ENCODE results near the gene CCR3. TPM values are rescaled to one million over a fixed set of nuclear protein-coding genes. Genes with fewer than 3 reads are reported as not detected.
A peak's percentile ranks its signal among the peaks of the same experiment; 100 is the strongest.

CCR3 gene
- total RNA-seq, 3 donors from 2014 or later (not counting 1 experiment from before 2014, with no cell fraction given) = 1.5 to 36.7 TPM; not detected in 1

DNA sequence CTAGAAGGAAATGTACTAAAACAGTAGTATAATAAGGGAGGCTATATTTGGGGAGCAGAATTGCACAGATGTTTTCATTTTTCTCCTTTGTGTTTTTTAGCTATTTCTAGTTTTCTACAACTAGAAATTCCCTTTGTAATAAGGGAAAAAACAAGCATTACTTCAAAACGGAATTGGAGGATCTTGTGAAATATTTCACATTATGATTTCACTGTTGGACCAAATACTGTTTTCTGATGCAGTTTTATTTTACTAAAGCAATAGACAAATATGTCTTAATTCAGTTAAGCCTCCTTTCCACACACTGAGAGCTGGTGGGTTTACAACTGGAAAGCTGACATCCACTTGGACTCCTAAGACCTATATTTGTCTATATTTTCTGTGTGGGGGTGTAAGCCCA is 41.5 kb upstream of the CCR3 start:
- Histone ChIP-seq H3K36me3 (ENCODE audit: control insufficient read depth, insufficient read depth, low read length) (peaks cover 35% of the 10 kb centered on the region), H3K9me3 (ENCODE audit: control insufficient read depth, insufficient read depth, low read length) (no peaks in the 10 kb centered on the region), H3K27me3 (ENCODE audit: control insufficient read depth, insufficient read depth, low read length) (no peaks in the 10 kb centered on the region), H3K4me1 (ENCODE audit: control insufficient read depth, insufficient read depth, low read length) (peaks cover 30% of the 10 kb centered on the region), H3K4me3 (ENCODE audit: low read length) (no peak overlapping the region), H3K27ac (ENCODE audit: low read length) (no peak overlapping the region)
- ATAC-seq = no peak
- Mint-ChIP-seq H3K4me3 (no peak overlapping the region), H3K4me1 (peaks cover 17 to 29% of the 10 kb centered on the region in 2 donors), H3K27ac (no peak overlapping the region), H3K9me3 (no peaks in the 10 kb centered on the region), H3K27me3 (ENCODE audit: low read depth in 2 of 2) (no peaks in the 10 kb centered on the region), H3K36me3 (no peaks in the 10 kb centered on the region)
- intact Hi-C loops (cut with micrococcal nuclease) = no loop called here
- TF ChIP-seq, protein P1, sequence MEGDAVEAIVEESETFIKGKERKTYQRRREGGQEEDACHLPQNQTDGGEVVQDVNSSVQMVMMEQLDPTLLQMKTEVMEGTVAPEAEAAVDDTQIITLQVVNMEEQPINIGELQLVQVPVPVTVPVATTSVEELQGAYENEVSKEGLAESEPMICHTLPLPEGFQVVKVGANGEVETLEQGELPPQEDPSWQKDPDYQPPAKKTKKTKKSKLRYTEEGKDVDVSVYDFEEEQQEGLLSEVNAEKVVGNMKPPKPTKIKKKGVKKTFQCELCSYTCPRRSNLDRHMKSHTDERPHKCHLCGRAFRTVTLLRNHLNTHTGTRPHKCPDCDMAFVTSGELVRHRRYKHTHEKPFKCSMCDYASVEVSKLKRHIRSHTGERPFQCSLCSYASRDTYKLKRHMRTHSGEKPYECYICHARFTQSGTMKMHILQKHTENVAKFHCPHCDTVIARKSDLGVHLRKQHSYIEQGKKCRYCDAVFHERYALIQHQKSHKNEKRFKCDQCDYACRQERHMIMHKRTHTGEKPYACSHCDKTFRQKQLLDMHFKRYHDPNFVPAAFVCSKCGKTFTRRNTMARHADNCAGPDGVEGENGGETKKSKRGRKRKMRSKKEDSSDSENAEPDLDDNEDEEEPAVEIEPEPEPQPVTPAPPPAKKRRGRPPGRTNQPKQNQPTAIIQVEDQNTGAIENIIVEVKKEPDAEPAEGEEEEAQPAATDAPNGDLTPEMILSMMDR (IDR thresholded peaks at IDR 0.05) = no peak
- no CpG with 5 or more reads among the region's 1 CpG for WGBS (ENCODE audit: insufficient coverage)
- DNase-seq = no peak

DNA sequence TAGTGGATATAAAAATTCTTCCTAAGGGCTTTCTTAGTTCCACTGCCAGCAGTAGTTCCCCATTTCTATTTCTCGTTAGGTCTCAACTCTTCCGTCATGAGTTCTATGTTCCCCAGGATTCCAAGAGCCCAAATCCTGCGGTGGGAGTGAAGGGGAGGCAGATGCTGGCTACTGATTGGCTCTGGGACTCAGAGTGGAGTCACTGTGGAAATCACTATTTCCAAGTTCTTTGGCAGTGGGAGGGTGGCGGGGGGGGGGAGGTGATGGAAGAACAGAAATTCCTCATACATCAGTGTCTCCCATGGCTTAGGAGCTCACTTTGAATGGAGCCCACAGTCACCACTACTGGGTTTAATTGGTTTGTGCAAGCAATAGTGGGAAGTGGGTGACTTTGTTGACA is 39.7 kb upstream of the CCR3 start:
- DNase-seq = no peak
- 94% methylated on average over 3 of the region's 4 CpGs for WGBS (ENCODE audit: insufficient coverage)
- Mint-ChIP-seq H3K4me1 (peaks cover 23 to 46% of the 10 kb centered on the region in 2 donors), H3K9me3 (no peaks in the 10 kb centered on the region), H3K36me3 (no peaks in the 10 kb centered on the region), H3K4me3 (no peak overlapping the region), H3K27me3 (ENCODE audit: low read depth in 2 of 2) (no peaks in the 10 kb centered on the region), H3K27ac (peak overlapping the region in 1 of 2 donors; percentile 52)
- H3K27me3 ChIP-seq (ENCODE audit: control insufficient read depth, insufficient read depth, low read length) = no peaks in the 10 kb centered on the region
- TF ChIP-seq, protein P1 (IDR thresholded peaks at IDR 0.05) = no peak
- no peak overlapping the region for H3K27ac ChIP-seq (ENCODE audit: low read length)
- no peak for ATAC-seq
- peaks cover 35% of the 10 kb centered on the region for H3K36me3 ChIP-seq (ENCODE audit: control insufficient read depth, insufficient read depth, low read length)
- H3K4me3 ChIP-seq (ENCODE audit: low read length) = no peak overlapping the region
- H3K9me3 ChIP-seq (ENCODE audit: control insufficient read depth, insufficient read depth, low read length) = no peaks in the 10 kb centered on the region
- H3K4me1 ChIP-seq (ENCODE audit: control insufficient read depth, insufficient read depth, low read length) = peaks cover 46% of the 10 kb centered on the region
- intact Hi-C loops (cut with micrococcal nuclease) = no loop called here

- TF ChIP-seq, protein P1 (IDR thresholded peaks at IDR 0.05) = no peak
- H3K27ac ChIP-seq (ENCODE audit: low read length) = no peak overlapping the region
Observed at GRCh38 chr3:46203681-46204080, 38.6 kb upstream of the CCR3 start.

More at GRCh38 chr3:46203681-46204080, 38.6 kb upstream of the CCR3 start:
- DNase-seq = no peak
- H3K36me3 Mint-ChIP-seq = no peaks in the 10 kb centered on the region
- over 99% methylated on average over 12 of the region's 12 CpGs for WGBS (ENCODE audit: insufficient coverage)
- H3K36me3 ChIP-seq (ENCODE audit: control insufficient read depth, insufficient read depth, low read length) = peaks cover 35% of the 10 kb centered on the region
- H3K27me3 ChIP-seq (ENCODE audit: control insufficient read depth, insufficient read depth, low read length) = no peaks in the 10 kb centered on the region
- ATAC-seq = no peak
- H3K4me3 Mint-ChIP-seq = no peak overlapping the region
- peaks cover 57% of the 10 kb centered on the region for H3K4me1 ChIP-seq (ENCODE audit: control insufficient read depth, insufficient read depth, low read length)
- no peaks in the 10 kb centered on the region for H3K9me3 ChIP-seq (ENCODE audit: control insufficient read depth, insufficient read depth, low read length)
- no peak overlapping the region for H3K27ac Mint-ChIP-seq
- H3K4me3 ChIP-seq (ENCODE audit: low read length) = no peak overlapping the region
- intact Hi-C loops (cut with micrococcal nuclease) = no loop called here
- H3K4me1 Mint-ChIP-seq = peaks cover 34 to 58% of the 10 kb centered on the region in 2 donors
- H3K9me3 Mint-ChIP-seq = no peaks in the 10 kb centered on the region
- H3K27me3 Mint-ChIP-seq (ENCODE audit: low read depth in 2 of 2) = no peaks in the 10 kb centered on the region
